B cell (primary cell): Measurements from ENCODE around the gene DUSP9. TPM values are rescaled to one million over a fixed set of nuclear protein-coding genes. Genes with fewer than 3 reads are reported as not detected.

Source experiments
- ATAC-seq: fragments of 200-7000 bp; cut with Tn5 transposase; one replicate; pipeline ENCODE4 v1.10.0; 2021; ENCODE audit warnings: low read depth, mild to moderate bottlenecking, moderate number of reproducible peaks, moderate library complexity
- CTCF ChIA-PET: fragments of 350-600 bp; sonication (Branson Sonifier 250); formaldehyde crosslinking; loops from one replicate; lab custom pipeline; 2021; ENCODE audit warnings: antibody characterized with exemption, inconsistent platforms; lab: Charles Lee
- POLR2A ChIA-PET: fragments of 350-600 bp; sonication (Branson Sonifier 250); formaldehyde crosslinking; loops from one replicate; lab custom pipeline; 2021; ENCODE audit warnings: antibody characterized with exemption; lab: Charles Lee
- DNase-seq: peaks from one replicate; pipeline ENCODE4 v3.0.0; 2013
- H2AFZ ChIP-seq: 2 replicates; pipeline ENCODE4 v1.6.1; 2012; ENCODE audit warnings: mild to moderate bottlenecking, low read depth, low read length; ENCODE audit not compliant: insufficient read depth, poor library complexity, severe bottlenecking
- H3K27ac ChIP-seq, 2 donors: 1 replicate in 1 of 2; 2 replicates in 1 of 2; pipeline ENCODE4 v1.5.1; 2012 to 2013; ENCODE audit warnings: low read length in 2 of 2, mild to moderate bottlenecking in 2 of 2, moderate library complexity in 1 of 2
- H3K27me3 ChIP-seq, 4 experiments: fragments of 200-600 bp in 1 of 4; sonication (generic) in 1 of 4; replicated peaks in 1 of 4; 1 replicate in 2 of 4; 2 replicates in 2 of 4; pipeline versions ENCODE4 v1.6.1 to v1.7.0; 2013 to 2016; ENCODE audit warnings: low read length in 3 of 4, mild to moderate bottlenecking in 2 of 4, mixed read lengths in 1 of 4, moderate library complexity in 1 of 4; ENCODE audit not compliant: insufficient read depth in 4 of 4, control insufficient read depth in 3 of 4; ENCODE audit errors: control extremely low read depth in 1 of 4
- H3K36me3 ChIP-seq, 2 experiments: replicated peaks in 1 of 2; 1 replicate in 1 of 2; 2 replicates in 1 of 2; pipeline versions ENCODE4 v1.6.1 to v1.7.1; 2013; ENCODE audit warnings: low read length in 1 of 2; ENCODE audit not compliant: insufficient read depth in 2 of 2, control insufficient read depth in 1 of 2; ENCODE audit errors: control extremely low read depth in 1 of 2, extremely low read depth in 1 of 2
- H3K4me1 ChIP-seq, 2 donors: fragments of 200-600 bp in 1 of 2; sonication (generic) in 1 of 2; 1 replicate in 1 of 2; 2 replicates in 1 of 2; pipeline versions ENCODE4 v1.5.1 to v1.6.1; 2013 to 2017; ENCODE audit warnings: low read length in 2 of 2; ENCODE audit not compliant: control insufficient read depth in 2 of 2, insufficient read depth in 2 of 2
- H3K4me2 ChIP-seq: replicated peaks from 2 replicates; pipeline ENCODE3; 2012; ENCODE audit warnings: mild to moderate bottlenecking, low read depth, low read length; ENCODE audit not compliant: poor library complexity, severe bottlenecking
- H3K4me3 ChIP-seq, 5 experiments: fragments of 200-600 bp in 1 of 5; sonication (generic) in 1 of 5; 1 replicate in 3 of 5; 2 replicates in 2 of 5; pipeline versions ENCODE4 v1.5.1 to v1.7.0; 2011 to 2016; ENCODE audit warnings: low read length in 4 of 5, mild to moderate bottlenecking in 4 of 5, low read depth in 2 of 5, control low read depth in 1 of 5, moderate library complexity in 1 of 5; ENCODE audit not compliant: insufficient read depth in 1 of 5; ENCODE audit errors: control extremely low read depth in 1 of 5, extremely low read depth in 1 of 5
- H3K79me2 ChIP-seq: fragments of 200-600 bp; sonication (generic); one replicate; pipeline ENCODE4 v1.6.0; 2016; ENCODE audit warnings: low read length; ENCODE audit not compliant: control insufficient read depth, insufficient read depth
- H3K9ac ChIP-seq: fragments of 200-600 bp; sonication (generic); 2 replicates; pipeline ENCODE4 v1.6.1; 2017; ENCODE audit warnings: mild to moderate bottlenecking, low read length, moderate library complexity
- H3K9me3 ChIP-seq, 3 donors: one replicate each; pipeline versions ENCODE4 v1.6.1 to v1.7.1; 2013; ENCODE audit warnings: low read length in 2 of 3; ENCODE audit not compliant: control insufficient read depth in 2 of 3, insufficient read depth in 1 of 3; ENCODE audit errors: control extremely low read depth in 1 of 3
- H4K20me1 ChIP-seq: 2 replicates; pipeline ENCODE4 v1.6.0; 2012; ENCODE audit warnings: mild to moderate bottlenecking, low read length; ENCODE audit not compliant: insufficient read depth, control insufficient read depth, poor library complexity, severe bottlenecking
- H3K27ac Mint-ChIP-seq: one replicate; pipeline ENCODE4 v1.8.0; 2021; ENCODE audit warnings: mixed read lengths
- H3K27me3 Mint-ChIP-seq: one replicate; pipeline ENCODE4 v1.8.0; 2021; ENCODE audit warnings: mixed read lengths
- H3K4me1 Mint-ChIP-seq: one replicate; pipeline ENCODE4 v1.8.0; 2021; ENCODE audit warnings: mixed read lengths
- H3K4me3 Mint-ChIP-seq: one replicate; pipeline ENCODE4 v1.8.0; 2021; ENCODE audit warnings: mixed read lengths
- H3K9me3 Mint-ChIP-seq: one replicate; pipeline ENCODE4 v1.8.0; 2022; ENCODE audit warnings: mixed read lengths; ENCODE audit not compliant: insufficient read depth
- EZH2 ChIP-seq: IDR thresholded peaks from 2 replicates; pipeline ENCODE4 v1.6.1; 2012; ENCODE audit warnings: borderline replicate concordance, low read depth, mild to moderate bottlenecking, moderate library complexity, low read length; ENCODE audit not compliant: insufficient read depth, poor library complexity, severe bottlenecking
- WGBS: methylation state at CpG from one replicate; pipeline ENCODE4 v1.1.5; 2013; ENCODE audit warnings: missing lambda C conversion rate; ENCODE audit not compliant: insufficient coverage; 5-methylcytosine and 5-hydroxymethylcytosine counted together
- intact Hi-C: fragments of 100-400 bp; cut with micrococcal nuclease; formaldehyde crosslinking; loops from one replicate; pipeline ENCODE4 v1.10.0; 2022
- polyA plus RNA-seq: library from polyadenylated mRNA; depleted of rRNA; stranded (reverse); fragments of >200 nt; gene quantifications from 2 replicates; pipeline ENCODE4 v1.2.3, GENCODE V29; 2012
- total RNA-seq, 2 donors: library from RNA; stranded (reverse); fragments of 120-200 nt in 1 of 2; gene quantifications; 1 replicate in 1 of 2; 2 replicates in 1 of 2; pipeline versions ENCODE4 v1.2.3 to v1.2.4, GENCODE V29; 2013 to 2022
- TF ChIP-seq, protein P1 (sequence below): fragments of 200-600 bp; IDR thresholded peaks from one replicate; pipeline ENCODE4 v1.8.0; 2022; ENCODE audit warnings: antibody characterized with exemption, mild to moderate bottlenecking

Gene DUSP9
- total and polyA plus RNA-seq, 2 donors (not counting 1 experiment from before 2014, with no cell fraction given): not detected

DNA sequence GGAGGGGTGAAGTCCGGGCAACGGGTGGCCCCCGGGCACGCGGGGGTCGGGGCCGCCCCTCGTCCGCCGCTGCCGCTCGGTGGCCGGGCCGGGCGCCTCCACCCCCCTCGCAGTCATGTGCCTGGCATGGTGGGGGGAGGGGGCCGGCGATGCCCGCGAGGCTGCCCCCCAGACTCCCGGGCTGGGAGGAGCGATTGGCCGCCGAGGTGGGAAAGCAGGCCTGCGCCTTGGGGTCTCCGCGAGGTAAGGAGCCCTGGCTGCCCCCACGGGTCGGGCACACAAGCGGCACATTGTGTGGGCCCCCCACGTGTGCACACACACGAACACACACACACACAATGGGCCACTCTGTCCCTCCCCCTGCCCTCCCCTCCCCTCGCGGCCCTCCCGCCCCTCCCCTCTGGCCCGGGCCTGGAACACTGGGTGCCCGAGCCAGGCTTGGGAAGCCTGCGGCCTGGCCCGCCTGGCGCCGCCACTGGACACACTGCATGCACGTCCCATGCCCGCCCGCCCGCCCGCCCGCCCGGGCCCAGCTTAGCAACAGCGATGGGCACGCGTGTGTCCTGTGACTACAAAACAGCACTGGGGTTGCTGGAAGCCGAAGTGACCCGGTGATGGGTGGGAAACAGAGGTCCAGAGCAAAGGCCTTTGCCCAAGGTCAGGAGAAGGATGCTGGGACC lies 42.0 kb downstream of the DUSP9 start:
- no peaks in the 10 kb centered on the region for H3K4me1 Mint-ChIP-seq
- H3K9me3 Mint-ChIP-seq: no peaks in the 10 kb centered on the region
- CTCF ChIA-PET: no interaction called here
- intact Hi-C loops: no loop called here
- Histone ChIP-seq H3K4me2 (peak overlapping the region; percentile 42), H3K27ac (no peak overlapping the region), H3K9ac (no peak overlapping the region), H3K27me3 (peaks cover 0 to 13% (median 1%) of the 10 kb centered on the region in 4 experiments), H3K79me2 (no peaks in the 10 kb centered on the region), H4K20me1 (no peaks in the 10 kb centered on the region), H3K4me3 (no peak overlapping the region), H3K4me1 (peaks cover 0 to 4% of the 10 kb centered on the region in 2 donors), H2AFZ (no peak overlapping the region), H3K36me3 (no peaks in the 10 kb centered on the region), H3K9me3 (no peaks in the 10 kb centered on the region)
- WGBS: 43% methylated on average over 10 of the region's 53 CpGs
- DNase-seq: no peak
- POLR2A ChIA-PET: no interaction called here
- TF ChIP-seq, protein P1, sequence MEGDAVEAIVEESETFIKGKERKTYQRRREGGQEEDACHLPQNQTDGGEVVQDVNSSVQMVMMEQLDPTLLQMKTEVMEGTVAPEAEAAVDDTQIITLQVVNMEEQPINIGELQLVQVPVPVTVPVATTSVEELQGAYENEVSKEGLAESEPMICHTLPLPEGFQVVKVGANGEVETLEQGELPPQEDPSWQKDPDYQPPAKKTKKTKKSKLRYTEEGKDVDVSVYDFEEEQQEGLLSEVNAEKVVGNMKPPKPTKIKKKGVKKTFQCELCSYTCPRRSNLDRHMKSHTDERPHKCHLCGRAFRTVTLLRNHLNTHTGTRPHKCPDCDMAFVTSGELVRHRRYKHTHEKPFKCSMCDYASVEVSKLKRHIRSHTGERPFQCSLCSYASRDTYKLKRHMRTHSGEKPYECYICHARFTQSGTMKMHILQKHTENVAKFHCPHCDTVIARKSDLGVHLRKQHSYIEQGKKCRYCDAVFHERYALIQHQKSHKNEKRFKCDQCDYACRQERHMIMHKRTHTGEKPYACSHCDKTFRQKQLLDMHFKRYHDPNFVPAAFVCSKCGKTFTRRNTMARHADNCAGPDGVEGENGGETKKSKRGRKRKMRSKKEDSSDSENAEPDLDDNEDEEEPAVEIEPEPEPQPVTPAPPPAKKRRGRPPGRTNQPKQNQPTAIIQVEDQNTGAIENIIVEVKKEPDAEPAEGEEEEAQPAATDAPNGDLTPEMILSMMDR: no peak
- no peak for TF ChIP-seq EZH2
- ATAC-seq: no peak
- H3K4me3 Mint-ChIP-seq: peak overlapping the region; percentile 10
- no peak overlapping the region for H3K27ac Mint-ChIP-seq
- H3K27me3 Mint-ChIP-seq: no peaks in the 10 kb centered on the region

DNA sequence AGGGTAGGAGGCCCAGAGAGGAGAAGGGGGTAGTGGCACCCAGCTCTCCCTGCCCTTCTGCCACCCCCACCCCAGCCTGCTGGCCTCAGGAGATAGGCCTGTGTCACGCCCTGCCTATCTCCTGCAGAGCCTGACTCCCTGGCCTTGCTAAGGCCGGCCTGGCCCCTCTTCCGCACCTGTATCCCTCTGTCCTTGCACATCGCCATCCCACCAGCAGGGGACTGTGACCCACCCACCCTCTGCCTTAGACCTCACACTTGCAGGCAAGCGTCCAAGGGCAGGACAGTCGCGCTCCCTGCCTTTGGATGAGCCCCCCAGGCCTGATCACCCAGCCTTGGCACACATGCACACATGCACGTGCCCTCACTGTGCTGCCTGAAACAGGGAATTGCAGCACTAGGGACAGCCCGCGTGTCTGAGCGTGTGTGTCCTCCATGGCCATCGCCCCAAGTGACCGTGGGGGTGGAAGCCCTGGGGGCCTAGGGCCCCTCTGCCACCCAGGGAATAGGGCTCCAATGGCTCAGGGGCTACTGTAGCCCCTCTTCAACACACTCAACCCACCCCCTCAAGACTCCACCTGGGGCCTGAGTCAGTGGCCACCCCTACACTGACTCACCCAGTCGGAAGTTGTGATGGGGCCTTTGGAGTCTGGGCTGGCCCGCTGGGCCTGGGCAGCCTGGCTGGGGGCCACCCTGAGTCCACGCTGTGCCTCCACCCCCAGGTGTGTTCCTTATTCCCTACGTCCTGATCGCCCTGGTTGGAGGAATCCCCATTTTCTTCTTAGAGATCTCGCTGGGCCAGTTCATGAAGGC lies 42.9 kb downstream of the DUSP9 start:
- ATAC-seq (no peak), DNase-seq (no peak)
- POLR2A ChIA-PET: no interaction called here
- H3K9ac ChIP-seq: no peak overlapping the region
- no peaks in the 10 kb centered on the region for H3K9me3 ChIP-seq
- H2AFZ ChIP-seq: no peak overlapping the region
- no peak overlapping the region for H3K4me2 ChIP-seq
- H3K4me1 Mint-ChIP-seq: no peaks in the 10 kb centered on the region
- no peak overlapping the region for H3K4me3 ChIP-seq
- H3K27me3 ChIP-seq: peaks cover 0 to 13% (median 1%) of the 10 kb centered on the region in 4 experiments
- H3K27ac ChIP-seq: no peak overlapping the region
- no peaks in the 10 kb centered on the region for H4K20me1 ChIP-seq
- CTCF ChIA-PET: no interaction called here
- H3K27ac Mint-ChIP-seq: no peak overlapping the region
- no peaks in the 10 kb centered on the region for H3K27me3 Mint-ChIP-seq
- H3K36me3 ChIP-seq: no peaks in the 10 kb centered on the region
- intact Hi-C loops: no loop called here
- no peaks in the 10 kb centered on the region for H3K79me2 ChIP-seq
- H3K4me1 ChIP-seq: peaks cover 0 to 4% of the 10 kb centered on the region in 2 donors
- peak overlapping the region; percentile 61 for H3K4me3 Mint-ChIP-seq
- no peaks in the 10 kb centered on the region for H3K9me3 Mint-ChIP-seq
- WGBS: 93% methylated on average over 19 of the region's 19 CpGs
- TF ChIP-seq, protein P1: no peak
- TF ChIP-seq EZH2: no peak
